ENCODE measurements around the gene MEX3C.

The MEX3C gene

DNA sequence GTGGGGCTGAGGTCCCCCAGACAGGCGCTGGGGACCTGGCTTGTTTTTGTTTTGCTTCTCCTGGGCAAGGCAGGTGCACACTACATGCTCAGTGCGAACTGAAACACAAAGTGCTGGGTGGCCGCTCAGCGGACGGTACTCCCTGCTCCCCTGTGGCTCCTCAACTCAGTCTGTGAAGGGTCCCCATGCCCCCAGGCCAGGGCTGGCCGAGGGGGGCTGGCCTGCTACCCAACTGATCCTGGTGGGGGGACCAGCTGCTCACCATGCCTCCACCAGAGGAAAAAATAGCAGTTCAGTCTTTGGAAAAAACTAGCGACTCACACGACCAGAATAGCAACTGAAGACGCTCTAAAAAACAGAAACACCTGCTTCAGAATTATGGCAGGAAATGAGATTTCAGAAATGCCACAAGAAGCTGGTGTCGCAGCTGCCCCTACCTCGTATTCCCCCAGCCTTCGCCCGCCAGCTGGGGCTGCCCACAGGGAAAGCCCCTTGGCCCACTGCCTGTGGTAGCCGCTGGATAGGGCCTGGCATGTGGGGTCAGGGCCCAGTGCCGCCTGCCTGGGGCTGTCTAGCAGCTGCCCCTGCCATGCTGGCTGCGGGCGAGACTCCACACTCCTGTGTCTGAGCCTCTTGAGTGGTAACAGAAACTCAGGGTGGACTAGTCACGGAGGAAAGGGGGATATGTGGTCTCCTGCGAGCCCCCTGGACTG, 43.7 kb downstream of the MEX3C start:
- no peak for DNase-seq

DNA sequence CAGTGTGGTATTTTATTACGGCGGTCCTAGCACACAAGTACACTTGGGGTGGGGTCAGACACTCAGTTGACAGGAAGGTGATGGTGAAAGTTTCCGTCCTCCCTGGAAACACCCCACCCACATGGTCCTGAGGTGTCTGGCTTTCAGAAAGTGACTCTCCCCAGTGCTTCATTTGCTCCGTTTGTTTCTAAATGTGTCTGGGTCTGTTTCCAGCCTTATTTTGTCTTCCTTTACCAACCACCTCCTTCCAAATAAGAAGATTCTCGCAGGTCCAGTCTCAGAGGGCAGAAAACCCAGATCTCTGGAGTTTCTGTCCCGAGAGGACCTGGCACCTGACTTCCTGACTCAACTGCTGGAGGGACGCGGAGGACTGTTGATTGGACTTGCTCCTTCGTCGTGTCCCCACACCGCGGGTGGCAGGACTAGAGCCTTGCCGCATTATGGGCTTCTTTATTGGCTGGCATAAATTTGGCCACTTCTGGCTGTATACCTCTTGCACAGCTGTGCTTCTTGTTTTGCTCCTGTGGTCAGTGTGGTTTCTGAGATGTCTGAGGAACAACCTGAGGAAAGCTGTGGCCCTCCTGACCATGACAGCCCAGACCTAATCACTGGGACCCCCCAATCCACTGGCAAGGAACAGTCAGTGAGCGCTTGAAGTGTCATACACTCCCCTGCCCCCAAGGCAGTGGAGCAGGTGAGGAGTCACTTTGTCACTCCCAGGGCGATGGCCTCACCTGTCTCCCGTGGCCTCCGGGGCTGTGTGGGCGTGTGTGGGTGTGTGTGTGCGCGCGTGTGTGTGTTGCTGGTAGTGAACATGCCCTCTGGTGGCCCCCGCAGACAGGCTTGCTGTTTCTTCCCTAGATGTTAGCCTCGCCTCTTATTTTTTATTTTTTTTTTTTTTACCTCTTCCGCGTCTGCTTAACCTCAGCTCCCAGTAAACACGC, 45.6 kb downstream of the MEX3C start:
- no peak for DNase-seq

DNA sequence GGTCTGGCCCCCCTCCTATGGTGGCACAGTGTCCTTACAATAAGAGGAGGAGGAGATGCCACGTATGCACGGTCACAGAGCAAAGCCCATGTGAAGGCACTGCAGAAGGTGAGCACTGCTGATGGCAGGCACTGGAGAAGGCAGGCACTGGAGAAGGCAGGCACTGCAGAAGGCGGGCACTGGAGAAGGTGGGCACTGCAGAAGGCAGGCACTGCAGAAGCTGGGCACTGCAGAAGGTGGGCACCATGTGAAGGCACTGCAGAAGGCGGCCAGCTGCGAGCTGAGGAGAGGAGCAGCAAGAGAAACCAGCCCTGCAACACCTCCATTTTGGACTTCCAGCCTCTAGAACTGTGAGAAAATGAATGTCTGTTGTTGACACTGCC, 46.3 kb downstream of the MEX3C start:
- no peak for DNase-seq

DNA sequence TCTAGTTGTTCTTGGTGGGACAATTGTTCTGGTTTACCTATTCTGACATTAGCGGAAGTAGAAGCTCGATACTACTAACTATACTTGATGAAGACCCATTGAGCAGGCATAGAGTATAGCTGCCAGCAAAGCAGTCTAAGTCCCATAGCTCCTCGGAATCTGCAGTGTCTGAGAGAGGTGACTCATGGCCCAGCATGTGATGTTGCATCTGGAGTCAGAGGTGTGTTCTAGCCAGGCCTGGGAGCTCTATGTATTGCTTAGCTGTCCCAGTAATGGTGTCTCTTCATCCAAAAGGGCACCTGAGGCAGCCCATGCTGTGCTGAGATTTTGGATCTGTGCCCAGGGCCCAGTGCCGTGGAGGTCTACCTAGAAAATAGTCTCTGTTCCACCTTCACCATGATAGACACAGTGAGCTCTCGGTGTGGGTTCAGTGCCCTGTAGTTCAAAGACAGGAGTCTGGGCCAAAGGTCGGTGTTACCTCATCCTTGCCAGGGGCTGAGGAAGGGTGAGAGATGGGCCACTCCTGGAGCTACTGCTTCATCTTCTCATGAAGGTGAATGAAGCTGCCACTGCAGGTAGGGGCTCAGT, 47.3 kb downstream of the MEX3C start:
- DNase-seq, result no peak

DNA sequence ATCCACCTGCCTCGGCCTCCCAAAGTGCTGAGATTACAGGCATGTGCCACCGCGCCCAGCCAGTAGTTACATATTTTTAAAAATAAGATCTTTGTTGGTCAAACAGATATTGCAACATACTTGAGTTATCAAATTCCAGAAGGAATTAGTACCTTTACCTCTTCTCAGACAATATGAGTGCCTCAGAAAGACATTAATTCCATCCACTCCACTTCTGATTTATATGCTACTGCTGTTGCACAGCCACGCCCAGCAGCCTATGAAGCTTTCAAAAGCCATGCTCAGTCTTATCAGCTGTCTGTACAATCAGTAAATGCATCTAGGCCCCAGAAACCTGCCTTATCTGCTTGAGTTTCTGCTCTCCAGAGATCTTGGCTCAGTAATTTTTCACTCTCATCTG, 47.8 kb downstream of the MEX3C start:
- DNase-seq, result no peak

DNA sequence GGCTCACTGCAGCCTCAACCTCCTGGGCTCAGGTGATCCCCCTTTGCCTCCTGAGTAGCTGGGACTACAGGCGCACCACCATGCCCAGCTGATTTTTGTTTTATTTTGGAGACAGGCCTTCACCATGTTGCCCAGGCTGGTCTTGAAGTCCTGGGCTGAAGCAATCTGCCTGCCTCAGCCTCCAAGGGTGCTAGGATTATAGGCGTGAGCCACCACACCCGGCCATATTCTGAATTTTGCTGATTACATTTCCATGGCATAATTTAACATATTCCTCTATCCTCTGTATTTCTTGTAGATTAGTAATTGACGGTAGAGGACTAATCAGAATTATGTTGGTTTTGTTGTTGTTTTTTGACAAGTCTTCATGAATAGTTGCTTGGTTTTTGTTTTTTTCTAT, 50.6 kb downstream of the MEX3C start:
- DNase-seq, result no peak

DNA sequence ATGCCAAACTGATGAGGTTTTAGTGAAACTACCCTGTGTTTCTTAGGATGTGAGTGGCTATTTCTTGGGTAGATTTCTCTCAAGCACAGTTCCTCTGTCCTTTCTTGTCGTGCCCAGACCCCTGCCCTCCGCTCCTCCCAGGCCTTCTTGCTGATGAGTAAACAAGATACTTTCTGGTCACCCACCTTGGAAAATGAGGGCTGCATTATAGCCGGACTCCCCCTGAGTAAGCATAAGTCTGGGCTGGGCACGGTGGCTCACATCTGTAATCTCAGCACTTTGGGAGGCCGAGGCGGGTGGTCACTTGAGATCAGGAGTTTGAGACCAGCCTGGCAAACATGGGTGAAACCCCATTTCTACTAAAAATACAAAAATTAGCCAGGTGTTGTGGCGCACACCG, 58.5 kb downstream of the MEX3C start:
- DNase-seq, result no peak

DNA sequence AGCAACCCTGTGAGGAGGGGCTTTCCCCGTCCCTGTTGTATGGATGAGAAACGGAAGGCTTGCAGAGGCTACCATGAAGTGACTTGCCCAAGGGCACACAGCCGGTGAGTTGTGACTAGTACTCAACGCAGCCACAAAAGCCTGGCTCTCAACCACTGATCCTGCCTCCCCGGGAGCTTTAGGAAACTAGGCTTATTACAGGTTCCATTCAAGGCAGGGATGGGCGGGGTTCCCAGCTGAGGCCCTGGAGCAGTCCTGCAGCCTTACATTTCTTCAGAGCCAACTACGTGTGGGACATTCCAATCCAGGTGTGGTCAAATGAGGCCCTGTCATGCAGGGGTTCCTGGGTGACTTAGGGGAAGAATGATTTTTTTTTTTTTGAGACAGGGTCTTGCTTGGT, 59.6 kb downstream of the MEX3C start:
- no peak for DNase-seq

DNA sequence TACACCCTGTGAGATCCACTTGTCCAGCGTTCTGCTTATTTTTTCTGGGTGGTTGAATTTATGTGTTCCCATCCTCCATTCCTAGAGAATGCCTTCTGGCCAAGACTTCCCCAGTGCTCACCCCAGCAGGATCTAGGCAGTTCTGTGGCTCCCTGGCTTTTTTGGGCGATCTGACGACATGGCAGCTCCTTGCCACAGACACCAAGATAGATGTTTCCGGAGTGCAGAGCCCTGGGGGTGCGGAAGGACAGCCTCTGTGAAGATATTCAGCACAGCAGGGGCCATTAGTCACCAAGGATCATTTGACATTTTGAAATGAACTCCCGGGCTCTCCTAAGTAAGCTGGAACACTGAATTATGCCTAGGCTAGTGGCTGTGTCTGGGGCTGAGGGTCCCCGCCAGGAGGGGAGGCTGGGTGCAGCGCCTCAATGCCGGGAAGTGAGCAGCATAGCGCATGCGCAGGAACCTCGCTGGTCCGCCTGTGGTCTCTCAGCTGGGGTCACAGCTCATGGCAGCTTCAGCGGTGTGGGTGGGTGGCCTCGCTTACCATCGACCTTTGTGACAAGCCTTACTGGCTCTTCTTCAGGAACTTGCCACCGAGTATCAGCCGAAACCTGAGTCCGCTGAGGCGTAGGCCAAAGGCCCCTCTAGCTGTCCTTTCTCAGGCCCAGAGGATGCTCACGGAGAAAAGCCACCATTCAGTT, 60.3 kb downstream of the MEX3C start:
- DNase-seq, result no peak

DNA sequence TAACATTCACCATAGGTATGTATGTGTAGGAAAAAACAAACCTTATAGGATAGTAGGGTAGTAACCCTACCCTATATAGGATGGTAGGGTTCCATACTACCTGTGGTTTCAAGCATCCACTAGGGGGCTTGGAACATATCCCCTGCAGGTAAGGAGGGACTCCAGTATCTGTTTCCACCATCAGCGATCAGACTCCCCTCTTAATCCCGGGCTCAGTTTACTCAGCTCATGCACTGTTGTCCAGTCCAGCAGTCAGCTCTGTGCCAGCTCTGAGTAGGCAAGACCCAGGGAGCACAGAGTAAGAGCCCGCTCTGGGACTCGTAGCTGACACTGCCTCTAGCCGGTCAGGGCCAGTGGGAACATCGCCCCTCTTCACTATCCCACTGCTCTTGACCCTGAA, 61.7 kb downstream of the MEX3C start:
- DNase-seq, result no peak

DNA sequence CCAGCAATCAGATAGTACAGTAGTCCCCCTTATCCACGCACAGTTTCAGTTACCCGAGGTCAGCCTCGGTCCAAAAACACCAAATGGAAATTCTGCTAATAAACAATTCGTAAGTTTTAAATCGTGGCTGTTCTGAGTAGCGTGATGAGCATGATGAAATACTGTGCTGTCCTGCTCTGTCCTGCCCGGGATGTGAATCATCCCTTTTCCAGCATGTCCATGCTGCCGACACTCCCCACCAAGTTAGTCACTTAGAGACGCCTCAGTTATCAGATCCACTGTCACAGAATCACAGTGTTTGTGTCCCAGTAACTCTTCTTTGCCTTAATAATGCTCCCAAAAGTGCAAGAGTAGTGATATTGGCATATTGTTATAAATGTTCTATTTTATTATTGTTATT, 62.1 kb downstream of the MEX3C start:
- DNase-seq, result no peak

DNA sequence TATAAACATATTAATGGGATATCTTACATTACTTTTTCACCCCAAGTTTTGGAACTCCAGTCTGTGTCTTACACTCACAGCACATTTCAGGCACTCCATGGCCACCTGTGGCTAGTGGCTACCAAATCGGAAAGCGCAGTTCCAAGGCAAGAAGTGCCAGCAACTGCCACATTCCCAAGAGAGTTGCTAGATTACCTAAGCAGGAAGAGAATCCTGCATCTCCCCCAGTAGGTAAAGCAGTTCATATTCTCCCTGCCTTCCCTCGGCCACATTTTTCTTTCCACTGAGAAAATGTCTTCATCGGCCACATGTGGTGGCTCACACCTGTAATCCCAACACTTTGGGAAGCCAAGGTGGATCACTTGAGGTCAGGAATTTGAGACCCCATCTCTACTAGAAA, 62.8 kb downstream of the MEX3C start:
- DNase-seq, result no peak

DNA sequence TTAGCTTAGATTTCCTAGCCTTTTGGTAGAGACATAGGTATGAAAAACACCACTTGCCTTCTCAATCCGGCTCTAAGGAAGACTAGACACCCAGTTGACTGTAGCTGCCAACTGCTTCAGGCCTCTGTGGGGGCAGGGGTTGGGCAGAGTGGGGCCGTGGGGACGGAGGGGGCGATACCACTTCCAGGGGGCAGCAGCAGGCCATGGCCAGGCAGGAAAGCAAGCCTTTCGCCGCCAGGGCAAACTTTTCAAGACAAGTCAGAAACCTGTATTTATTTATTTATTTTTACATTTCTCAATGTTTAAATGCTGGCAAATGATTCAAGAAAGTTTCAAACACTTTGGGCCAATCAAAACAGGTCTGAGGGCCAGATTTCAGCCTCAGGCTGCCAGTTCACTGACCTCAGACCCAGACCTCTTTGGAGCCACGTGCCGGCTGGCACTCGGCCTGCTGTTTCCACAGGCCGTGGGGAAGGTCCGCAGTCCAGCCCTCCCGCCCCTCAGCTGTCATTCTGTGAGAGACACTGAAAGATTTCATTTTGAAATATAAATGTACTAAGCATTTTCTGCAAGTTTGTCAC, 63.8 kb downstream of the MEX3C start:
- no peak for DNase-seq

DNA sequence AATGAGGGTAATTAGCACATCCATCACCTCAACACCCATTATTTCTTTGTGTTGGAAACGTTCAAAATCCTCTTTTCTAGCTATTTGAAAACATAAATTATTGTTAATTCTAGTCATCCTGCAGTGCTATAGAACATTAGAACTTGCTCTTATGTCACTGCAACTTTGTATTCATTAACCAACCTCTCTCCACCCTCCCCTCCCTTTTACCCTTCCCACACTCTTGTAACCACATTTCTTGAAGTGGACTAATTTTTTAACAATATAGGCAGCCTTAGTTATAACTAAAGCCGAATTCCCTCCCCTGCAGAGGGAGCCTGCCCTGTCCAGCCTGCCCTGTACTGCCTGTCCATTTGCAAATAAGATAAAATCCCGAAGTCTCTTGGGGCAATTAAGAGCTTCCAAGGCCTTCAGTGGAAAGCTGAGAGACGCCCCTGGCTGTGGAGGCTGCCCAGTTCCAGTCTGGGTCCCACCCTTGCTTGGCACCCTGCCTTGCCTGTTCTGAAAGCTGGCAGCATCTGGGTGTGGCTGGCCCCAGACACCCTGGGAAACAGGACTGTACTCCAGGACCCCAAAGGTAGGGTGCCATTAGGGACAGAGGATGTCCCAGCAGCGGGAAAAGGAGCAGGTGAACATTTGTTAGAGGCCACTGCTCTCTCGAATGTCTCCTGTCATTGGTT, 65.1 kb downstream of the MEX3C start:
- DNase-seq, result no peak

DNA sequence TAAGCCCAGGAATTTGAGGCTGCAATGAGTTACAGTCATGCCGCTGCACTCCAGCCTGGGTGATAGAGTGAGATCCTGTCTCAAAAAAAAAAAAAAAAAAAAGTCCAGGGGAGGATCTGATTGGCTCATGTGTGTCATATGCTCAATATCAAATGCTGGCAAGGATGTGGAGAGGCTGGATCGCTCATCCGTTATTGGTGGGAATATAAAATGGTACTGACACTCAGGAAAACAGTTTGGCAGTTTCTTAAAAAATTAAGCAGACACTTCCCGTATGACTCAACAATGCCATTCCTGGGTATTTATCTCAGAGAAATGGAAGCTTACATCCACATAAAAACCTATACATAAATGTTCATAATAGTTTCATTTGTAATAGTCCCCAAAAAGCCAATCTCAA, 68.9 kb downstream of the MEX3C start:
- DNase-seq, result no peak

DNA sequence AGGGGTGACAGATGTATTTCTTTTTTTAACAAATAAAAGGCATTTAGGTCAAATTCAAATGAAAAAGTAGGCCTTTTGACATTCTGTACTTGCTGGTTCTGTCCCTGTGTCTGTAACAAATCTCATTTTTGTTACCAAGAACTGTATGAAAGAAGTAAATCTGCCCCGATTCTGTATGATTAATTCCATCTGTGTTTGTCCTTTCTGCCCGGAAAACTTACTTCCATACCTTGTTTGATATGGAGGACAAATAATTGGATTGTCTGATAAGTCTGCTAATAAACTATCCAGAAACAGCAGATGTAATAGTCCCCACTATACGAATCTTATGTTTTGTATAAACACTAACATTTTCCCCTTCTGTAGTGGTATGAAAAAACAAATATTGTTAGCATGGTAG, 69.8 kb downstream of the MEX3C start:
- no peak for DNase-seq

DNA sequence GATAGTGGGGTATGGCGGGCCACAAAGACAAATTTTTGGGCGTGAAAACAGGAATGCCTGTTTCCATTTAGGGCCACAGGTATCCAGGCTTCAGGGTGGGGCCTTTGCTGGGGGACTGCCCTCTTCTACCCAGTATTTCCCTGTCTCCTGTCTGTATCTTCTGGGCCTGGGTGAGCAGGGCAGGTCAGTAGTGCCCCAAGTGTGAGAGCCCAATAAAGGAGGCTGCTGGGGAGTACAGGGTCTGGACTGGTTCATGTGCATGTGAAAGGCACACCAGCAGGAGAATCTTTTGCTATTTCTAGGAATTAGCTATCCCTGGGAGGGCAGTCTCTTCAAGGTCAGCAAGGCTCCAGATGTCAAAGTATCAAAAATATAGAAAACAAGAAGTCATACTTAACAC, 71.5 kb downstream of the MEX3C start:
- no peak for DNase-seq

All from NCI-H2081 treated with DMSO at 0.1 percent for 48 hours (cell line).